GM23338 (cell line): ENCODE measurements around the gene ULK3.

Experiments used
- EZH2 ChIP-seq: fragments of 200-600 bp; sonication (generic); IDR thresholded peaks from one replicate; pipeline ENCODE4 v1.8.0; 2017; ENCODE audit warnings: antibody characterized with exemption, mild to moderate bottlenecking, low read depth; ENCODE audit not compliant: unreplicated experiment
- TF ChIP-seq, protein P1 (sequence below), 2 experiments: fragments of 200-600 bp in 1 of 2; sonication (generic) in 1 of 2; conservative IDR thresholded peaks; 2 replicates each; pipeline versions ENCODE4 v1.5.1 to v1.6.1; 2016 to 2017; ENCODE audit warnings: antibody characterized with exemption in 2 of 2, low read depth in 2 of 2, mild to moderate bottlenecking in 2 of 2, moderate library complexity in 1 of 2

DNA sequence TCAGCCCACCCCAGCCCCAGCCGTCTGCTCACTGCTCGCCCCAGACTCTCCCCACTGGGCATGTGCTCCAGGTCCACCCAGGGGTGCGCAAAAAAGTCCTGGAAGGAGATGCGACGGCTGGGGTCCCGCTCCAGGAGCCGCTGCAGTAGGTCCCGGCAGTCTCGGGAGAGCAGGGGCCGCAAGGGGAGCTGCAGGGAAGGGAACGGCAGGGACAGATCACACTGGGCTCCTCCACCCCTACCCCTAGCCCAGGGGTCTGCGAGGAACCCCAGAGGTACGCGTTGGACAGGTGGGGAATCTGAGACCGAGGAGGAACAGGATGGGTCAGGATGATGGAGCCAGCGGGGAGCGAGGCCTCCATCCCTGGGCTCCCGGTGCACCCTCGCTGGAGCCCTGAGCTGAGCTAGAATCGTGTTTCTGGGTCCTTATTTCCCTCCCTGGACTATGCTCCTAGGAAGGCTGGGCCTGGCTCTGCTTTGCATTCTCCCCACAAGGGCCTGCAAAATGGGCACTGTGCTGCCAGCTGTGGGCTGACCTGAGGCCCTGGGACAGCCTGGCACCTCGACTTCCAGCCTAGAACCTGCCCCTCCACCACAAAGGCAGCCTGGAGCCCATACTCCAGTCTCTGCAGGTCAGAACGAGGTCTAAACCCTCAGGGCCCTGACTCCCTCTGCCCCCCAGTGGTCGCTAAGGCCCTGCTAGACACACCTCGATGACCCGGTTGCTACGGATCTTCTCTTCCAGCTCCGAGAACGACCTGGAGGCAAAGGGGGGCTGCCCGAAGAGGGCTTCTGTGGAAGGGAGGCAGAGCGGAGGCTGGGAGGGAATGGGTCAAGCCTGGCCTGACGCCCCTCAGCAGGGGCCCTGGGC, 3.2 kb downstream of the ULK3 start:
- no peak for TF ChIP-seq EZH2
- TF ChIP-seq, protein P1, sequence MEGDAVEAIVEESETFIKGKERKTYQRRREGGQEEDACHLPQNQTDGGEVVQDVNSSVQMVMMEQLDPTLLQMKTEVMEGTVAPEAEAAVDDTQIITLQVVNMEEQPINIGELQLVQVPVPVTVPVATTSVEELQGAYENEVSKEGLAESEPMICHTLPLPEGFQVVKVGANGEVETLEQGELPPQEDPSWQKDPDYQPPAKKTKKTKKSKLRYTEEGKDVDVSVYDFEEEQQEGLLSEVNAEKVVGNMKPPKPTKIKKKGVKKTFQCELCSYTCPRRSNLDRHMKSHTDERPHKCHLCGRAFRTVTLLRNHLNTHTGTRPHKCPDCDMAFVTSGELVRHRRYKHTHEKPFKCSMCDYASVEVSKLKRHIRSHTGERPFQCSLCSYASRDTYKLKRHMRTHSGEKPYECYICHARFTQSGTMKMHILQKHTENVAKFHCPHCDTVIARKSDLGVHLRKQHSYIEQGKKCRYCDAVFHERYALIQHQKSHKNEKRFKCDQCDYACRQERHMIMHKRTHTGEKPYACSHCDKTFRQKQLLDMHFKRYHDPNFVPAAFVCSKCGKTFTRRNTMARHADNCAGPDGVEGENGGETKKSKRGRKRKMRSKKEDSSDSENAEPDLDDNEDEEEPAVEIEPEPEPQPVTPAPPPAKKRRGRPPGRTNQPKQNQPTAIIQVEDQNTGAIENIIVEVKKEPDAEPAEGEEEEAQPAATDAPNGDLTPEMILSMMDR (conservative IDR thresholded peaks at IDR 0.05; ENCODE audit: low read depth in 2 of 2) = peak; percentile 17 to 59; a peak in 3 of 4 replicates
